DOHH2 (cell line): Measurements from ENCODE around the gene PVALEF.

ENCODE experiments used
- H3F3A ChIP-seq: fragments of 200-600 bp; sonication (generic), shearing (Covaris generic); 2 replicates; pipeline ENCODE4 v1.6.0; 2016; ENCODE audit warnings: antibody characterized with exemption, mild to moderate bottlenecking; ENCODE audit not compliant: control insufficient read depth, insufficient read depth
- H3K27ac ChIP-seq: fragments of 200-600 bp; sonication (generic); 2 replicates; pipeline ENCODE4 v1.5.1; 2014; ENCODE audit warnings: low read depth, mild to moderate bottlenecking, low read length, moderate library complexity
- H3K27me3 ChIP-seq: fragments of 200-600 bp; sonication (generic); 2 replicates; pipeline ENCODE4 v1.6.1; 2014; ENCODE audit warnings: mild to moderate bottlenecking, low read length, mixed read lengths; ENCODE audit not compliant: control insufficient read depth
- H3K36me3 ChIP-seq: fragments of 200-600 bp; sonication (generic); 2 replicates; pipeline ENCODE4 v1.6.1; 2014; ENCODE audit warnings: mild to moderate bottlenecking, low read length, moderate library complexity, mixed read lengths; ENCODE audit not compliant: control insufficient read depth
- H3K4me1 ChIP-seq: fragments of 200-600 bp; sonication (generic); 2 replicates; pipeline ENCODE4 v1.6.1; 2014; ENCODE audit warnings: mild to moderate bottlenecking, low read length, mixed read lengths; ENCODE audit not compliant: control insufficient read depth
- H3K4me2 ChIP-seq: fragments of 200-600 bp; sonication (generic); 2 replicates; pipeline ENCODE4 v1.6.0; 2014; ENCODE audit warnings: mild to moderate bottlenecking, low read length, moderate library complexity
- H3K4me3 ChIP-seq: fragments of 200-600 bp; sonication (generic); 2 replicates; pipeline ENCODE4 v1.5.1; 2014; ENCODE audit warnings: mild to moderate bottlenecking, low read length, mixed read lengths
- H3K79me2 ChIP-seq: fragments of 200-600 bp; sonication (generic); 2 replicates; pipeline ENCODE4 v1.6.1; 2014; ENCODE audit warnings: mild to moderate bottlenecking, low read length, mixed read lengths; ENCODE audit not compliant: control insufficient read depth
- H3K9me2 ChIP-seq: fragments of 200-600 bp; sonication (generic); replicated peaks from 2 replicates; pipeline ENCODE4 v1.6.1; 2014; ENCODE audit warnings: mild to moderate bottlenecking, low read length, mixed read lengths; ENCODE audit not compliant: control insufficient read depth
- H3K9me3 ChIP-seq: fragments of 200-600 bp; sonication (generic); 2 replicates; pipeline ENCODE4 v1.6.1; 2014; ENCODE audit warnings: antibody characterized with exemption, low read length, mixed read lengths; ENCODE audit not compliant: control insufficient read depth, insufficient read depth
- H4K20me1 ChIP-seq: fragments of 200-600 bp; sonication (generic); 2 replicates; pipeline ENCODE4 v1.6.0; 2014; ENCODE audit warnings: low read depth, mild to moderate bottlenecking, antibody characterized with exemption, low read length, moderate library complexity; ENCODE audit not compliant: control insufficient read depth, insufficient read depth
- EZH2phosphoT487 ChIP-seq: fragments of 200-600 bp; sonication (generic); IDR thresholded peaks from 2 replicates; pipeline ENCODE4 v1.6.1; 2017; ENCODE audit warnings: borderline replicate concordance, mild to moderate bottlenecking, antibody characterized with exemption, low read length, moderate library complexity, mixed read lengths
- TF ChIP-seq, protein P1 (sequence below): fragments of 200-600 bp; sonication (generic); IDR thresholded peaks from one replicate; pipeline ENCODE4 v1.5.1; 2014; ENCODE audit warnings: antibody characterized with exemption, mild to moderate bottlenecking, low read depth, low read length; ENCODE audit not compliant: poor library complexity, severe bottlenecking

The PVALEF gene

DNA sequence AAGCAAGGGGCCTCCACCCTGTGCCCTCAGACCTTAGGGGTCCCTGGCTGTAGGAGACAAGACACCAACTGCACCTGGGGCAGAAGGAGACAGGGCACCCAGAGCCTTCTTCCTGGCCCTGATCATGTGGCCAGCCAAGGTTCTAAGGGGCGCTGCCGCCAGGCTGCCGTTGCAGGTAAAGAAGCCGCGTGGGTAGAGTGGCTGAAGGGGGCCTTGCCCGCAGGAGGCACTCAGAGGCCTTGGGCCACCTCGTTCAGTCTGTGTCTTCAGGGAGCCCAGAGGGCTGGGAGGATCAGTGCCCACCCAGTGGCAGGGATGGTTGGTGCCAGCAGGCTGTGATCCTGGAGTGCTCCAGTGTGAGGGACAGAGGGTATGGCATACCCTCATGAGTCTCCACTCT is 2.3 kb downstream of the PVALEF start:
- Histone ChIP-seq H3K4me3 (no peak overlapping the region), H3K27me3 (no peaks in the 10 kb centered on the region), H3K79me2 (no peaks in the 10 kb centered on the region), H3K9me3 (no peaks in the 10 kb centered on the region), H3K4me2 (no peak overlapping the region), H3K9me2 (no peaks in the 10 kb centered on the region), H3K27ac (no peak overlapping the region), H4K20me1 (no peaks in the 10 kb centered on the region), H3K36me3 (no peaks in the 10 kb centered on the region), H3K4me1 (no peaks in the 10 kb centered on the region), H3F3A (no peaks in the 10 kb centered on the region)
- TF ChIP-seq EZH2phosphoT487 = no peak
- TF ChIP-seq, protein P1, sequence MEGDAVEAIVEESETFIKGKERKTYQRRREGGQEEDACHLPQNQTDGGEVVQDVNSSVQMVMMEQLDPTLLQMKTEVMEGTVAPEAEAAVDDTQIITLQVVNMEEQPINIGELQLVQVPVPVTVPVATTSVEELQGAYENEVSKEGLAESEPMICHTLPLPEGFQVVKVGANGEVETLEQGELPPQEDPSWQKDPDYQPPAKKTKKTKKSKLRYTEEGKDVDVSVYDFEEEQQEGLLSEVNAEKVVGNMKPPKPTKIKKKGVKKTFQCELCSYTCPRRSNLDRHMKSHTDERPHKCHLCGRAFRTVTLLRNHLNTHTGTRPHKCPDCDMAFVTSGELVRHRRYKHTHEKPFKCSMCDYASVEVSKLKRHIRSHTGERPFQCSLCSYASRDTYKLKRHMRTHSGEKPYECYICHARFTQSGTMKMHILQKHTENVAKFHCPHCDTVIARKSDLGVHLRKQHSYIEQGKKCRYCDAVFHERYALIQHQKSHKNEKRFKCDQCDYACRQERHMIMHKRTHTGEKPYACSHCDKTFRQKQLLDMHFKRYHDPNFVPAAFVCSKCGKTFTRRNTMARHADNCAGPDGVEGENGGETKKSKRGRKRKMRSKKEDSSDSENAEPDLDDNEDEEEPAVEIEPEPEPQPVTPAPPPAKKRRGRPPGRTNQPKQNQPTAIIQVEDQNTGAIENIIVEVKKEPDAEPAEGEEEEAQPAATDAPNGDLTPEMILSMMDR = no peak

DNA sequence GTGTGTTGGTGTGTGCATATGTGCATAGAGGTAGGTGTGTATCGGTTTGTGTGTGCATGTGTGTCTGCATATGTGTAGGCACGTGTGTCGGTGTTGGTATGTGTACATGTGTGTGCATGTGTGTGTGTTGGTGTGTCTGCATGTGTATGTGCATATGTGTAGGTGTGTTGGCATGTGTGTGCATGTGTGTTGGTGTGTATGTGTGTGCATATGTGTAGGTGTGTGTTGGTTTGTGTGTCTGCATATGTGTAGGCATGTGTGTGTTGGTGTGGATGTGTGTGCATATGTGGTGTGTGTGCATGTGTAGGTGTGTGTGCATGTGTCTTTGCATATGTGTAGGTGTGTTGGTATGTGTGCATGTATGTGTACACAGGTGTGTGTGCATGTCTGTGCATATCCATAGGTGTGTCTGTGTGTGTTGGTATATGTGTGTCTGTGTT is 4.6 kb downstream of the PVALEF start:
- no peaks in the 10 kb centered on the region for H3K4me1 ChIP-seq
- no peaks in the 10 kb centered on the region for H3K36me3 ChIP-seq
- no peaks in the 10 kb centered on the region for H3K9me3 ChIP-seq
- no peaks in the 10 kb centered on the region for H4K20me1 ChIP-seq
- H3K79me2 ChIP-seq = no peaks in the 10 kb centered on the region
- H3F3A ChIP-seq = no peaks in the 10 kb centered on the region
- no peaks in the 10 kb centered on the region for H3K9me2 ChIP-seq
- no peak overlapping the region for H3K27ac ChIP-seq
- TF ChIP-seq, protein P1 = no peak
- no peak for TF ChIP-seq EZH2phosphoT487
- H3K27me3 ChIP-seq = no peaks in the 10 kb centered on the region
- no peak overlapping the region for H3K4me2 ChIP-seq
- no peak overlapping the region for H3K4me3 ChIP-seq

DNA sequence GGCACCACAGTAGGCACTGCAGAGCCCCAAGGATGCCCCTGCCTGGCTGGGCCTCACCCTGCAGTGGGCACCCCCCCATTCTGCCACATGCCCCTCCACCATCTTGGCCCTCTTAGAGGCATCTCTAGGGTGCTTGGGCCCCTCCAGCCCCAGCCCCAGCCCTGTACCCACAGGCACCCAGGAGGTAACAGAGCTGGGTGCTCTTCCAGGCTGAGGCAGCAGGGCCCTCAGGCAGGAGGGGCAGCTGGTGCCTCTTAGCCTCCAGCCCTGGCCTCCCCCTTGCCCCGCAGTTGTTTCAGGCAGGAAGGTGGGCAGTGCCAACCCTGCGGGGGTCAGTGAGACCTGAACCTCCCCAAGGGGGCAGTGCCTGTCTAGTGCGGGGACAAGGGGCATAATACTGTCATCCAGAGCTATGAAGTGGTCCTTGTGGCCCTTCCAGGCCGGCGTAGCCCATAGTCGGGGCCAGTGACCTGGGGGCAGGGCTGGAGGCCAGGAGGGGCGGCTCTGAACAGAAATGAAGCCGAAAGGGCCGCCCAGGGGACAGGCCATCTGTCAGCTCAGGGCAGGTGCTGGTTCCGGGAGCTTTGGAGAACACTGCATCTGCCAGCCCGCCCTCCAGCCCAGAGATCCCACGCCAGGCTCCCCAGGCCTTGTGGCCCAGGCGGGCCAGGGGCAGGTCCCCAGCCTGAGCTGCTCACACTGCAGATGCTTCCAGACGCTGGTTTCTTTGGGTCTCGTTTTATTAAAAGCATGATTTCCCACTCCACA is 5.6 kb downstream of the PVALEF start:
- Histone ChIP-seq H3F3A (no peaks in the 10 kb centered on the region), H3K27me3 (no peaks in the 10 kb centered on the region), H3K4me2 (no peak overlapping the region), H4K20me1 (no peaks in the 10 kb centered on the region), H3K4me3 (no peak overlapping the region), H3K79me2 (no peaks in the 10 kb centered on the region), H3K4me1 (no peaks in the 10 kb centered on the region), H3K9me3 (peaks cover 5% of the 10 kb centered on the region; the same call in 1 of the 2 replicates), H3K36me3 (no peaks in the 10 kb centered on the region), H3K27ac (no peak overlapping the region), H3K9me2 (no peaks in the 10 kb centered on the region)
- TF ChIP-seq, protein P1 = no peak
- no peak for TF ChIP-seq EZH2phosphoT487
